HAP-1 (cell line): Measurements from ENCODE around the gene LIPK.
"Not testable (repeated sequence)": the region's sequence is repeated elsewhere in the genome, so short reads cannot be mapped to it uniquely, and the experiment has no call there.

Experiments used
- DNase-seq, 2 experiments: peaks; one replicate each; pipeline ENCODE4 v3.0.0-alpha.2; 2016 to 2020; ENCODE audit warnings: low spot score in 2 of 2
- H3K27me3 ChIP-seq: fragments of 250-450 bp; sonication (Bioruptor Pico); 2 replicates; pipeline ENCODE4 v1.5.1; 2020; ENCODE audit warnings: low read depth, mild to moderate bottlenecking, moderate library complexity
- H3K36me3 ChIP-seq: fragments of 250-450 bp; sonication (Bioruptor Pico); replicated peaks from 2 replicates; pipeline ENCODE4 v1.5.1; 2020; ENCODE audit warnings: mild to moderate bottlenecking
- H3K4me1 ChIP-seq: fragments of 250-450 bp; sonication (Bioruptor Pico); 2 replicates; pipeline ENCODE4 v1.5.1; 2020; ENCODE audit warnings: mild to moderate bottlenecking
- H3K4me3 ChIP-seq: fragments of 250-450 bp; sonication (Bioruptor Pico); 2 replicates; pipeline ENCODE4 v1.5.1; 2020; ENCODE audit warnings: mild to moderate bottlenecking, moderate library complexity
- H3K9me3 ChIP-seq: fragments of 250-450 bp; sonication (Bioruptor Pico); 2 replicates; pipeline ENCODE4 v1.5.1; 2020; ENCODE audit warnings: mild to moderate bottlenecking, moderate library complexity
- in situ Hi-C: fragments of 300-500 bp; cut with MboI; formaldehyde crosslinking; loops from 3 replicates; pipeline ENCODE4 v1.14.3; 2020; ENCODE audit warnings: low sequenced_read_pairs, inconsistent platforms, mixed read lengths

Gene LIPK

DNA sequence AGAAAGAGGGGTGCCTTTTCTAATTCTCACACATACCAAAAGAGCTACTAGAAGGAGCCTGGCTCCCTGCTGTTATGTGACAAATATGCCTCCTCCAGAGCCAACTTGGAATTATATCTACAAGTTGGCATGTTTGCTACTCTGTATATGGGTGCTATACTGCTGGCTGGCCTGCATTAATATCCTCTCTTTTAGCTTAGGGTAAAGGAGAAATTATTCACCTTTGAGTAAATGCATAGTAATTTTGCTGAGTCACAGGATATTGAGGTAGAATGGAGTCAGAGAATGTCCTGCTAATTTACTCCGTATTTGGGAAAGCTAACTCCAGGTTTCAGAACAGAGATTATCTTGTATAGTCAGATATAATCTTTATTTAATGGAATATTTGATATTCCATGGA is 29.6 kb downstream of the LIPK start:
- DNase-seq, result no peak
- Histone ChIP-seq H3K9me3 (no peaks in the 10 kb centered on the region), H3K4me1 (peaks cover 9% of the 10 kb centered on the region), H3K27me3 (no peaks in the 10 kb centered on the region), H3K36me3 (no peaks in the 10 kb centered on the region), H3K4me3 (no peak overlapping the region)
- in situ Hi-C loops, result no loop called here

- H3K27me3 ChIP-seq, H3K36me3 ChIP-seq, in situ Hi-C loops, H3K4me3 ChIP-seq, H3K9me3 ChIP-seq, H3K4me1 ChIP-seq, DNase-seq: not testable (repeated sequence)
Observed at GRCh38 chr10:88741921-88742320, 35.9 kb downstream of the LIPK start.

GRCh38 chr10:88742448-88742847 is 36.4 kb downstream of the LIPK start:
- no peaks in the 10 kb centered on the region for H3K27me3 ChIP-seq
- no peak overlapping the region for H3K4me3 ChIP-seq
- no peak for DNase-seq
- in situ Hi-C loops, result no loop called here
- no peaks in the 10 kb centered on the region for H3K4me1 ChIP-seq
- H3K9me3 ChIP-seq, result no peaks in the 10 kb centered on the region
- no peaks in the 10 kb centered on the region for H3K36me3 ChIP-seq

- Histone ChIP-seq H3K4me1 (no peaks in the 10 kb centered on the region), H3K27me3 (no peaks in the 10 kb centered on the region), H3K36me3 (no peaks in the 10 kb centered on the region), H3K4me3 (no peak overlapping the region), H3K9me3 (no peaks in the 10 kb centered on the region)
- in situ Hi-C loops, result no loop called here
- DNase-seq, result no peak
Observed at GRCh38 chr10:88744002-88744401, 38.0 kb downstream of the LIPK start.

DNA sequence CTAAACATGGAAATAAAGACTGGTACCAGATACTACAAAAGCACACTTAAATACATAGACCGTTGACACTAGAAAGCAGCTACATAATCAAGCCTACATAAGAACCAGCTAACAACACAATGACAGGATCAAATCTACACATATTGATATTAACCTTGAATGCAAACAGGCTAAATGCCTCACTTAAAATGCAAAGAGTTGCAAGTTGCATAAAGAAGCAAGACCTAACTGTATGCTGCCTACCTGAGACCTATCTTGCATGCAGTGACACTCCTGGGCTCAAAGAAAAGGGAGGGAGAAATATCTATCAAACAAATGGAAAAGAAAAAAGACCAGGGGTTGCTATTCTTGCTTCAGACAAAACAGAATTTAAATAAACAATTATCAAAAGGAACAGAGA is 39.6 kb downstream of the LIPK start:
- Histone ChIP-seq H3K9me3 (no peaks in the 10 kb centered on the region), H3K27me3 (no peaks in the 10 kb centered on the region), H3K4me1 (no peaks in the 10 kb centered on the region), H3K4me3 (no peak overlapping the region), H3K36me3 (no peaks in the 10 kb centered on the region)
- in situ Hi-C loops, result no loop called here
- DNase-seq, result no peak

GRCh38 chr10:88754287-88754686 is 48.2 kb downstream of the LIPK start:
- H3K9me3 ChIP-seq, result no peaks in the 10 kb centered on the region
- in situ Hi-C loops, result no loop called here
- H3K27me3 ChIP-seq, result no peaks in the 10 kb centered on the region
- no peaks in the 10 kb centered on the region for H3K36me3 ChIP-seq
- no peak overlapping the region for H3K4me3 ChIP-seq
- no peak for DNase-seq
- H3K4me1 ChIP-seq, result peaks cover 9% of the 10 kb centered on the region

GRCh38 chr10:88755753-88756152 is 49.7 kb downstream of the LIPK start:
- Histone ChIP-seq H3K9me3 (no peaks in the 10 kb centered on the region), H3K4me3 (no peak overlapping the region), H3K4me1 (peaks cover 9% of the 10 kb centered on the region), H3K36me3 (no peaks in the 10 kb centered on the region), H3K27me3 (no peaks in the 10 kb centered on the region)
- in situ Hi-C loops, result no loop called here
- DNase-seq, result no peak

DNA sequence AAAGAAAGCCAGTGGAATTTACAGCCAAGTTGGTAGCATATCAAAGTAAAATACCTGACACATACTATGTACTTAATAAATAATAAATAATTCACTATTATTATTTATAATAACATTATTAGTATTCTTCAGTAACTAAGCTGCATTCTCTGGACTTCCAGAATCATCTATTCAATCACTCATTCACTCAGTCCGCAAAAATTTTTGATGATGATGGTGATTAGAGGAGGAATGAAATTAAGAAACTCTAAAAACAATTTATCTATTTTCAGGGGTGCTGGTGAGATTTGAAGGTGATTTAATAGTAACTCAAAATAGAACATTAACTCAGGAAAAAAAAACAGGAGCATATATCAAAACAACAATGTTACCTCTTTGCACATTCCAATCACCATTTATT is 50.6 kb downstream of the LIPK start:
- Histone ChIP-seq H3K9me3 (no peaks in the 10 kb centered on the region), H3K4me3 (no peak overlapping the region), H3K27me3 (no peaks in the 10 kb centered on the region), H3K36me3 (no peaks in the 10 kb centered on the region), H3K4me1 (peaks cover 9% of the 10 kb centered on the region)
- no peak for DNase-seq
- in situ Hi-C loops, result no loop called here

- H3K36me3 ChIP-seq, result no peaks in the 10 kb centered on the region
- peaks cover 9% of the 10 kb centered on the region for H3K4me1 ChIP-seq
- in situ Hi-C loops, result no loop called here
- H3K9me3 ChIP-seq, result no peaks in the 10 kb centered on the region
- H3K4me3 ChIP-seq, result no peak within 1 kb of the TSS
- no peaks in the 10 kb centered on the region for H3K27me3 ChIP-seq
- DNase-seq, result no peak
Observed at GRCh38 chr10:88759366-88760101, 53.5 kb downstream of the LIPK start, which contains the start of gene LIPN. TSS of gene LIPN (plus strand) at chr10:88760020. CDS start at chr10:88761406, 1,386 bp downstream.

DNA sequence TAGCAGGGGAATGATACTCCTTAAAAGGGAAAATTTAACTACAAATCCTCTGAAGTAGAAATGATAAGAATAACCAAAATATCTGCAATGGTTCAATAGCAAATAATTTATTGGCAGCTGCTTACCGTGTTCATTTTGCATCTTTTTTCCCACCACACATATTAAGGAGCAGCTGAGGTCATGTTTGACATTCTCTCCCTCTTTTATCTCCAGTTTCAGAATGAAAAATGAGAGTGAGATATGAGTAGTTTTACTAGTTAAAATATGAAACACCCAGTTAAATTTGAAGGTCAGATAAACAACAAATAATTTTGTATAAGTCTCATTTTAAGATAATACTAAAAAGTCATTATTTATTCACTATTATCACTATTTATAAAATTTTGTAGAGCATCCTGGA is 56.9 kb downstream of the LIPK start:
- no peaks in the 10 kb centered on the region for H3K36me3 ChIP-seq
- in situ Hi-C loops, result no loop called here
- no peaks in the 10 kb centered on the region for H3K9me3 ChIP-seq
- no peaks in the 10 kb centered on the region for H3K27me3 ChIP-seq
- H3K4me1 ChIP-seq, result no peaks in the 10 kb centered on the region
- H3K4me3 ChIP-seq, result no peak overlapping the region
- no peak for DNase-seq

- Histone ChIP-seq H3K4me3 (no peak overlapping the region), H3K27me3 (no peaks in the 10 kb centered on the region), H3K9me3 (no peaks in the 10 kb centered on the region), H3K36me3 (no peaks in the 10 kb centered on the region), H3K4me1 (no peaks in the 10 kb centered on the region)
- in situ Hi-C loops, result no loop called here
- DNase-seq, result no peak
Observed at GRCh38 chr10:88763441-88763840, 57.4 kb downstream of the LIPK start.

DNA sequence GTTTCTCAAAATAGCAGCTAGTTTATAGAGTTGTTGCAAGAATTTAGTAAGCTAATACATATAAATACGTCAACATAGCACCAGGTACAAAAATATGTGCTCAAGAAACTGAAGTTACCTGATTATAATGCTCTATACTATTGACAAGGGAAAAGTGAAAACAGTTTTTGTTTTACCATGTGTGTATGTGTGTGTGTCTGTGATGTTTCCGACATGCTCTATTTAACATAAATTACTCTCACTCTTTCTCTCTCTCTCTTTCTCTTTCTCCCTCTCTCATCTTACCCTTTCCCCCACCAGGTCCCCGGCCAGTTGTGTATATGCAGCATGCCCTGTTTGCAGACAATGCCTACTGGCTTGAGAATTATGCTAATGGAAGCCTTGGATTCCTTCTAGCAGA is 58.1 kb downstream of the LIPK start:
- no peaks in the 10 kb centered on the region for H3K9me3 ChIP-seq
- no peaks in the 10 kb centered on the region for H3K27me3 ChIP-seq
- H3K4me1 ChIP-seq, result no peaks in the 10 kb centered on the region
- H3K4me3 ChIP-seq, result no peak overlapping the region
- H3K36me3 ChIP-seq, result no peaks in the 10 kb centered on the region
- in situ Hi-C loops, result no loop called here
- no peak for DNase-seq

DNA sequence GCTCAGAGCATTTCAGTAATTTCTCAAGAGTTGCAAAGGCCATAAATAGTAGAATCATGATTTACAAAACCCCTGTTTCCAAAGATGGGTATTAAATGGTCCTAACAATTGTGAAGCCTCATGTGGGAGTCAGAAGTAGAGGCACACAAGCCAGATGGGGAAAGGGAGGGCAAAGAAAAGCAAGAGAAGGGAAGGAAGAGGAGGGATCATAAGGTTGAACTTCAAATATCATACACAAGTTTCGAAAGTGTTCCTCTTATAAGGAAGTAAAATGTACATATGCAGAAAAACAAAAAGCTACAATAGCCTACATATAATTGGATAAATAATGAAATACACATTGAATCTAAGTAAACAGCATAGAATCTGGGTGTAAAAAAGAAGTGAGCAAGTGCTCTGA is 59.8 kb downstream of the LIPK start:
- no peak for DNase-seq
- H3K4me3 ChIP-seq, result no peak overlapping the region
- H3K4me1 ChIP-seq, result no peaks in the 10 kb centered on the region
- no peaks in the 10 kb centered on the region for H3K9me3 ChIP-seq
- H3K36me3 ChIP-seq, result no peaks in the 10 kb centered on the region
- no peaks in the 10 kb centered on the region for H3K27me3 ChIP-seq
- in situ Hi-C loops, result no loop called here

DNA sequence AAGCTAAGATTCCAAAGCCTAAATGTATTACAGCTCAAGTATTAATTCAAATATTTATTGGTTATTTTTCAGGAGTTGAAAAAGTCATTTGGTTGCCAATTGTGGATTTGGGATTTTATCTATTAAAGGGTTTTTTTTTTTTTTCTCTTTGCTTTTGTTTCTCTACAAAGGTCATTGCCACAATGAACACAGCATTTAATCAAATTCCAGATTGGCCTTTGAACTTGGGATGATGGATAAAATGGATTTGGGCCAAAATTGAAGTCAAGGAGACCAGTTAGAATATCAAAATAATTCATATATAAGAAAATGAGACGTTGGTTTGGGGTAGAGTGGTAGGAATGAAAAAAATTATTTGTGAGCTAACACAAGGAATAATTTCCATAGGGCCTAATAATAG is 63.3 kb downstream of the LIPK start:
- Histone ChIP-seq H3K9me3 (no peaks in the 10 kb centered on the region), H3K27me3 (no peaks in the 10 kb centered on the region), H3K4me3 (no peak overlapping the region), H3K36me3 (no peaks in the 10 kb centered on the region), H3K4me1 (no peaks in the 10 kb centered on the region)
- DNase-seq, result no peak
- in situ Hi-C loops, result no loop called here

- DNase-seq, result peak in 1 of 2 experiments; percentile 96
- Histone ChIP-seq H3K36me3 (no peaks in the 10 kb centered on the region), H3K9me3 (no peaks in the 10 kb centered on the region), H3K27me3 (no peaks in the 10 kb centered on the region), H3K4me1 (peaks cover 12% of the 10 kb centered on the region), H3K4me3 (no peak overlapping the region)
- in situ Hi-C loops, result no loop called here
Observed at GRCh38 chr10:88781206-88781605, 75.2 kb downstream of the LIPK start.
